H7 (cell line): ENCODE measurements around the gene AGPAT4. TPM values are rescaled to one million over a fixed set of nuclear protein-coding genes. Genes with fewer than 3 reads are reported as not detected.

ENCODE experiments used
- DNase-seq: peaks from one replicate; pipeline ENCODE4 v3.0.0; 2012
- H3K27me3 ChIP-seq: 2 replicates; pipeline ENCODE4 v1.6.0; 2011; ENCODE audit warnings: mild to moderate bottlenecking, low read length; ENCODE audit not compliant: control insufficient read depth, insufficient read depth
- H3K36me3 ChIP-seq: replicated peaks from 2 replicates; pipeline ENCODE4 v1.5.1; 2011; ENCODE audit warnings: low read length; ENCODE audit not compliant: control insufficient read depth, insufficient read depth
- H3K4me3 ChIP-seq: 2 replicates; pipeline ENCODE4 v1.5.1; 2011; ENCODE audit warnings: low read depth, mild to moderate bottlenecking, control low read depth, low read length, moderate library complexity; ENCODE audit not compliant: insufficient read depth
- total RNA-seq: library from RNA; depleted of rRNA; stranded (reverse); fragments of >200 nt; shearing (Covaris generic); gene quantifications from 2 replicates; pipeline ENCODE4 v1.2.3, GENCODE V29; 2014

The AGPAT4 gene
- total RNA-seq, 1 experiment from 2014 or later: 10.4 TPM

DNA sequence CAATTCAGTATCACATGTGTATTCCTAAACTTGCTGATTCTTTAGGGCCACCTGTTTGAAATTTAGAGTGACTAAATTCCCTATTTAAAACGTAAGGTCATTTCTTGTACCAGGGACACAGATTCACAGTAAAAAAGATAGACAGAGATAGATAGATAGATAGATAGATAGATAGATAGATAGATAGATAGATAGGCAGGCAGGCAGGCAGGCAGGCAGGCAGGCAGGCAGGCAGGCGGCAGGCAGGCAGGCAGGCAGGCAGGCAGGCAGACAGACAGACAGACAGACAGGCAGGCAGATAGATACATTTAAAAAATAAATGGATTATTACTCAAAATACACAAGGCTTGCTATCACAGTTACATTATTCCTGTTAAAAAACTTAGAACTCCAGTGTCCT, 54.2 kb downstream of the AGPAT4 start:
- no peak for DNase-seq
- H3K36me3 ChIP-seq: peaks cover 5% of the 10 kb centered on the region
- no peak overlapping the region for H3K4me3 ChIP-seq
- no peaks in the 10 kb centered on the region for H3K27me3 ChIP-seq

DNA sequence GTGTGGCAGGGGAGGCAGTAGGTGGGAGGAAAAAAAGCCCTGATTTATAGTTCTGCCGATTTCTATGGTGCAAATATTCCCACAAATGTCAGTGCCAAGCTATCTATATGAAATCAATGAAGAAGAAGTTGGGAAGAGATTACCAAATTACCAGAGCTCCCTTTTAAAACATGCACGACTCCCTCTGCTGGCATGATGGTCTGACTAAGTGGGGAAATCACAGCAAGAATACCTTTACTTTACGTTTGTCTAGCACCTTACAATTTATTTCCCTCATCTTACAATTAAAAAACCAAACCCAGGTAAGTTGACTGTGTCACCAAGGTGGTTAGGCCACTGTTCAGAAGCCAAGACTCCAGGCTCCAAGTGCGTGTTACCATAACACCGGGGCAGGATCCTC, 55.6 kb downstream of the AGPAT4 start:
- no peak overlapping the region for H3K4me3 ChIP-seq
- peak; percentile 40 for DNase-seq
- no peaks in the 10 kb centered on the region for H3K27me3 ChIP-seq
- peaks cover 5% of the 10 kb centered on the region for H3K36me3 ChIP-seq

GRCh38 chr6:161217628-161218027, 56.2 kb downstream of the AGPAT4 start:
- DNase-seq: no peak
- H3K36me3 ChIP-seq: peaks cover 5% of the 10 kb centered on the region
- H3K4me3 ChIP-seq: no peak overlapping the region
- H3K27me3 ChIP-seq: no peaks in the 10 kb centered on the region

DNA sequence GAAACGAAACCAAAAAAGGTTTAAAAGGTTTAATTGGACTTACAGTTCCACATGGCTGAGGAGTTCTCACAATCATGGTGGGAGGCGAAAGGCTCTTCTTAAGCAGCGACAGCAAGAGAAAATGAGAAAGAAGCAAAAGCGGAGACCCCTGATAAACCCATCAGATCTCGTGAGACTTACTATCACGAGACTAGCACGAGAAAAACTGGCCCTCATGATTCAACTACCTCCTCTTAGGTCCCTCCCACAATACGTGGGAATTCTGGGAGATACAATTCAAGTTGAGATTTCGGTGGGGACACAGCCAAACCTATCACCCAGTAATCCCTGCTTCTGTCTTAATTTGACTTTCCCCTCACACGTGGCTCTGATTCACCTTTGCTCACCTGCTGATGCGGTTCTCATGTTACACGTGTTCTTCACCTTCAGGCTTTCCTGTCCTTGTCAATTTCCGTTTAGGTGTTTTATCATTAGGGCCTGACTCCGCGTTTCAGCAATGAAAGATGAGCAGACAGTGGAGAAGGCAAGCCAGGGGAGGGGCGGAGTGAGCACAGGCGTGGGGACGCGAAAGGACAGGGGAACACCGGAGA, 57.1 kb downstream of the AGPAT4 start:
- no peak for DNase-seq
- H3K4me3 ChIP-seq: no peak overlapping the region
- H3K27me3 ChIP-seq: no peaks in the 10 kb centered on the region
- H3K36me3 ChIP-seq: peaks cover 5% of the 10 kb centered on the region

DNA sequence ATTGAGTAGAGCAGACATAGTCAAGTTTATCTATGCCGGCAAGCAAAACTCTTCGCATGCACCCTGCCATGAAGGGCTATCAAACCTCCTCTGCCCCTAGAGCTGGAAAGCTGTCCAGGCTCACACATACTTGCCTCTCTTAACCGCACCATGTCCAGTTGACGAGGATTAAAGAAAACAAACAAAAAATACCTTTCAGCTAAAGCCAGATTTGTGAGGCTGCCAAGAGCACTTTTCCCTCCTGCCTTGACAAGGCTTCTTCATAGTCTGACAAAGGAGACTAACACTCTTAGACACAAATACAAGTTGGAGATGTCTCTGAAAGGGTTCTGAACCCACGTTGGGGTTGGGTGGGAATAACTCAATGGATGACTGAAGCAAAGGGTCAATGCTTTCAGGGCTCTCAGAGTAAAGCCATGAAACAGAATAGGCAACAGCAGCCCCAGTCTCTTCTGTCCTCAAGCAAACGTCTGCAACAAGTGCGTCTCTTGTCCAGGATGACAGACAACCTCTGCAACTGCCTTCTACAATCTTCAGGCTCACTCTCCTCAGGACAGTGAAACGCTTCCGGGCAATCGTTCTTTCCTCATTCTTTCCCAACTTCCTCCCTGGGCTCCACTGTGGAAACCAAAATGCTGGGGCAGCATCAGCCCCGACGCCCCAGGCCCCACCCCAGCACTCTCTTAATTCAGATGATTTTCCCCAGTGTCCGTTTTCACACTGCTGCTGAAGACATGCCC, 57.8 kb downstream of the AGPAT4 start:
- Histone ChIP-seq H3K4me3 (no peak overlapping the region), H3K36me3 (peaks cover 5% of the 10 kb centered on the region)

GRCh38 chr6:161215193-161215592, 58.7 kb downstream of the AGPAT4 start:
- DNase-seq: no peak
- peaks cover 5% of the 10 kb centered on the region for H3K36me3 ChIP-seq
- no peak overlapping the region for H3K4me3 ChIP-seq
- H3K27me3 ChIP-seq: no peaks in the 10 kb centered on the region

More for the DNA sequence above, 57.8 kb downstream of the AGPAT4 start:
- no peaks in the 10 kb centered on the region for H3K27me3 ChIP-seq
- DNase-seq: no peak

DNA sequence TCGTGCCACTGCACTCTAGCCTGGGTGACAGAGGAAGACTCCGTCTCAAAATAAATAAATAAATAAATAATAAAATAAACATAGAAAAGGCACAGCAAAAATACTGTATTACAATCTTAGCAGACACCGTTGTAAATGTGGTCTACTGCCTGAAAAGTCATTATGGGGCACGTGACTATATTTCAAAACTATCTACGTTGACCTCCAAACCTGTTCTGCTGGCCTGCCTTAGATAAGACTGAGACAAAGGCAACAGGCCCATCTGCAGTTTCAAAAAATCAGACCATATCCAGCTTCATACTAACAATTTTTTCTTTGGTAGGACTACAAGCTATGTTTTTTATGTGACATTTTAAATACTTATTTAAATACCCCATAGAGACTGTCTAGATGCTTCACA, 59.1 kb downstream of the AGPAT4 start:
- Histone ChIP-seq H3K4me3 (no peak overlapping the region), H3K27me3 (no peaks in the 10 kb centered on the region), H3K36me3 (peaks cover 5% of the 10 kb centered on the region)
- no peak for DNase-seq

- Histone ChIP-seq H3K4me3 (no peak overlapping the region), H3K36me3 (peaks cover 5% of the 10 kb centered on the region), H3K27me3 (no peaks in the 10 kb centered on the region)
- DNase-seq: no peak
These were observed 61.0 kb downstream of the AGPAT4 start for GRCh38 chr6:161212902-161213301.

DNA sequence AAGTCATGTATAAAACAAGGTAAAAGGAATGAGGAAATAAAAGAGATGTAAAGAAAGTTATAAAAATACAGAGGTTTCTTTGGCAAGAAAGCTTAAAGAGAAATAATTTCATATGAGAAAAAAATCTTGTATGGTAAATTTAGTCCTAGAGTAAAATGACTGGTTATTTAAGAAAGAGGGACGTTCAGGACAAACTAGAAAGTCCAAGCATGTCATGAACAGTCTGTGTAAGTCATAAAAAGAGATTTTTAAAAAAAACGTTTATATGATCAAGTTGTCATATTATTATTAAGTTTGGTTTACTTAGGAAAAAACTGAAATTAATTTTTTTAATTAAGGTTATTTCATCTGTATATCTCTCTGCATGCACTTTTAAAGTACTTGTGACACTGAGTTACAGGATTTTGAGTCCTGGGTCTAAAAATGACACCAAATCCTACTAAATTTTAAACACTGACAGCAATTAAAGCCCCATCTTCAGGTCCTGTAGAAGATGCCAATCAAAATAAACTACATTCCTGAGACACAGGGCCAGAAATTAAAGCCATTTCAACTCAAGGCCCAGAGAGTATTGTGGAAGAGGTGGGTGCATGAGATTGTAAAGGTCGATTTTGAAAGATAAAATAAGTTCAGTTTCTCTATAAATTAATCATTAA, 62.4 kb downstream of the AGPAT4 start:
- no peak for DNase-seq
- peaks cover 1% of the 10 kb centered on the region; the same call in 1 of the 2 replicates for H3K36me3 ChIP-seq
- H3K27me3 ChIP-seq: no peaks in the 10 kb centered on the region
- no peak overlapping the region for H3K4me3 ChIP-seq

GRCh38 chr6:161210857-161211256, 63.0 kb downstream of the AGPAT4 start:
- H3K27me3 ChIP-seq: no peaks in the 10 kb centered on the region
- no peaks in the 10 kb centered on the region for H3K36me3 ChIP-seq
- no peak overlapping the region for H3K4me3 ChIP-seq
- DNase-seq: no peak

- Histone ChIP-seq H3K36me3 (no peaks in the 10 kb centered on the region), H3K27me3 (no peaks in the 10 kb centered on the region), H3K4me3 (no peak overlapping the region)
- no peak for DNase-seq
These were observed 66.7 kb downstream of the AGPAT4 start for GRCh38 chr6:161207200-161207599.

GRCh38 chr6:161204866-161205557, 68.8 kb downstream of the AGPAT4 start:
- Histone ChIP-seq H3K36me3 (no peaks in the 10 kb centered on the region; the same call in 1 of the 2 replicates), H3K27me3 (no peaks in the 10 kb centered on the region), H3K4me3 (no peak overlapping the region)
- no peak for DNase-seq

DNA sequence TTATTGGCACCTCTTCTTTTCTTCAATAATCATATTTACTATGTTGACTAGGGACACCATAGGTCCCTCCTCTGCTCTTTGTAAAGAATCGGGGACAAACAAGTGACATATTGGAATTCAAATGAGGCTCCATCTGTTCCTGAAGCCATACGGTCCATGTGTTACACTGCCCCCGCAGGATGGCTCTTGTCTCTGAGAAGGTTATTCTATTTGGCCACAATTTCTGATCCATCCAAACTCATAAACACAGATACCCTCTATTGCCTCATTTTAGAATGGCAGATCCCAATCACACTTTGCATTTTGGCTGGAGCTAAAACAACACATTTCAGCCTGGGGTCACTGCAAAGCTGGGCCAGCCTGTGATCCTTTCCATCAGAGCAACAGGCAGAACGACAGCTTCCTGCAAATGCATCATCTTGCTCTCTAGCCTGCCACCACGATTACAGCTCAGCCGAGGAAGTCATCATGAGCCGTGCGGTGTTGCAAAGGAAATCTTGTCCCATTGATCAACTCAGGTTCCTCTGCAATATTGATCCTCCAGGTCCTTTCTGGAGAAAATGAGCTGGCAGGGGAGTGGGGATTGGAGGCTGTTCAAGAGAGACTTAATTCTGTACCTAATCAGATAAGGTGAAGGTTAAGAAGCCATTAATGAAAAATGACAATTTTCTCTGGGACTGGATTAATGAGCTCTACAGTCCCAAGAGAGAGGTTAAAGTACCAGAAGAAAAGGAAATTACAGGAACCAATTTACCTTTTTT, 73.1 kb downstream of the AGPAT4 start:
- no peak for DNase-seq
- H3K4me3 ChIP-seq: no peak overlapping the region
- H3K27me3 ChIP-seq: no peaks in the 10 kb centered on the region
- H3K36me3 ChIP-seq: no peaks in the 10 kb centered on the region; the same call in 1 of the 2 replicates

GRCh38 chr6:161199850-161200249, 74.0 kb downstream of the AGPAT4 start:
- no peaks in the 10 kb centered on the region; the same call in 1 of the 2 replicates for H3K36me3 ChIP-seq
- H3K4me3 ChIP-seq: no peak overlapping the region
- no peak for DNase-seq
- no peaks in the 10 kb centered on the region for H3K27me3 ChIP-seq
